HG03064 (cell line): ENCODE data around the gene TMPRSS11A.

ENCODE experiments used
- ATAC-seq: cut with Tn5 transposase; IDR thresholded peaks from one replicate; pipeline ENCODE4 v1.9.1; 2021; ENCODE audit warnings: low read depth; ENCODE audit not compliant: unreplicated experiment

Gene TMPRSS11A

GRCh38 chr4:67877086-67877485 lies 86.2 kb downstream of the TMPRSS11A start:
- ATAC-seq, result no peak

- ATAC-seq, result no peak
Measured at GRCh38 chr4:67874986-67875385, 88.3 kb downstream of the TMPRSS11A start.

- ATAC-seq, result no peak
Measured at GRCh38 chr4:67873116-67873515, 90.2 kb downstream of the TMPRSS11A start.

GRCh38 chr4:67871867-67872266 lies 91.4 kb downstream of the TMPRSS11A start:
- ATAC-seq, result no peak

GRCh38 chr4:67869580-67870190 lies 93.6 kb downstream of the TMPRSS11A start:
- ATAC-seq, result no peak

GRCh38 chr4:67861513-67861912 lies 101.8 kb downstream of the TMPRSS11A start:
- ATAC-seq, result no peak
